PC-9 (cell line): ENCODE data around the gene RHOBTB3. TPM values are rescaled to one million over a fixed set of nuclear protein-coding genes. Genes with fewer than 3 reads are reported as not detected.

Source experiments
- BruUV-seq: library from RNA; stranded (reverse); fragments of 400-500 nt; replicated peaks from 2 replicates; lab custom pipeline; 2021; lab: Mats Ljungman, UMichigan
- CTCF ChIA-PET: fragments of 300-600 bp; sonication (Branson Sonifier 250); formaldehyde crosslinking; loops from one replicate; lab custom pipeline; 2022; ENCODE audit warnings: antibody characterized with exemption; lab: Charles Lee
- POLR2A ChIA-PET: fragments of 300-600 bp; sonication (Branson Sonifier 250); formaldehyde crosslinking; loops from one replicate; lab custom pipeline; 2022; ENCODE audit warnings: antibody characterized with exemption; ENCODE audit not compliant: unreplicated experiment; lab: Charles Lee
- DNase-seq, 2 experiments: peaks; one replicate each; pipeline versions ENCODE4 v3.0.0 to v3.0.0-alpha.2; 2015 to 2022; ENCODE audit warnings: mixed read lengths in 1 of 2
- H2AFZ ChIP-seq: fragments of 200-600 bp; sonication (generic); 2 replicates; pipeline ENCODE4 v1.8.1; 2017; ENCODE audit warnings: antibody characterized with exemption
- H3F3A ChIP-seq: fragments of 200-600 bp; sonication (generic); 2 replicates; pipeline ENCODE4 v1.8.1; 2017; ENCODE audit warnings: antibody characterized with exemption, mild to moderate bottlenecking, low read depth; ENCODE audit not compliant: insufficient read depth
- H3K27ac ChIP-seq: fragments of 200-600 bp; sonication (generic); 2 replicates; pipeline ENCODE4 v1.6.1; 2016; ENCODE audit warnings: mixed run types
- H3K27me3 ChIP-seq: fragments of 200-600 bp; sonication (generic); 2 replicates; pipeline ENCODE4 v1.6.1; 2016; ENCODE audit warnings: low read depth, mixed run types; ENCODE audit not compliant: insufficient read depth
- H3K36me3 ChIP-seq: fragments of 200-600 bp; sonication (generic); 2 replicates; pipeline ENCODE4 v1.6.1; 2016; ENCODE audit warnings: low read depth, mixed run types
- H3K4me1 ChIP-seq: fragments of 200-600 bp; sonication (generic); replicated peaks from 2 replicates; pipeline ENCODE4 v1.6.1; 2016; ENCODE audit warnings: mixed run types; ENCODE audit not compliant: insufficient read depth
- H3K4me2 ChIP-seq: fragments of 200-600 bp; sonication (generic); 2 replicates; pipeline ENCODE4 v1.6.1; 2017; ENCODE audit warnings: mixed run types
- H3K4me3 ChIP-seq: fragments of 200-600 bp; sonication (generic); 2 replicates; pipeline ENCODE4 v1.6.1; 2016; ENCODE audit warnings: mixed run types
- H3K79me2 ChIP-seq: fragments of 200-600 bp; sonication (generic); 2 replicates; pipeline ENCODE4 v1.6.1; 2017; ENCODE audit warnings: low read depth, mixed run types
- H3K9me2 ChIP-seq: fragments of 200-600 bp; sonication (generic); 2 replicates; pipeline ENCODE4 v1.8.1; 2017; ENCODE audit warnings: mild to moderate bottlenecking; ENCODE audit not compliant: insufficient read depth
- H3K9me3 ChIP-seq: fragments of 200-600 bp; sonication (generic); 2 replicates; pipeline ENCODE4 v1.8.1; 2016; ENCODE audit warnings: low read depth; ENCODE audit not compliant: insufficient read depth
- H4K20me1 ChIP-seq: fragments of 200-600 bp; sonication (generic); 2 replicates; pipeline ENCODE4 v1.8.1; 2017; ENCODE audit not compliant: insufficient read depth
- EZH2 ChIP-seq: fragments of 200-600 bp; sonication (generic); IDR thresholded peaks from 2 replicates; pipeline ENCODE4 v1.8.0; 2017; ENCODE audit warnings: antibody characterized with exemption, low read depth
- intact Hi-C: fragments of 100-400 bp; cut with micrococcal nuclease; formaldehyde crosslinking; loops from one replicate; pipeline ENCODE4 v1.10.0; 2022; ENCODE audit not compliant: unreplicated experiment
- total RNA-seq: library from RNA; stranded (reverse); gene quantifications from 2 replicates; pipeline ENCODE4 v1.2.3, GENCODE V29; 2021
- TF ChIP-seq, protein P1 (sequence below): fragments of 200-600 bp; sonication (generic); conservative IDR thresholded peaks from 2 replicates; pipeline ENCODE4 v1.6.1; 2017; ENCODE audit warnings: mixed run types, antibody characterized with exemption, mild to moderate bottlenecking, moderate library complexity

Gene RHOBTB3
- total RNA-seq, 1 experiment from 2014 or later = 87.6 TPM

DNA sequence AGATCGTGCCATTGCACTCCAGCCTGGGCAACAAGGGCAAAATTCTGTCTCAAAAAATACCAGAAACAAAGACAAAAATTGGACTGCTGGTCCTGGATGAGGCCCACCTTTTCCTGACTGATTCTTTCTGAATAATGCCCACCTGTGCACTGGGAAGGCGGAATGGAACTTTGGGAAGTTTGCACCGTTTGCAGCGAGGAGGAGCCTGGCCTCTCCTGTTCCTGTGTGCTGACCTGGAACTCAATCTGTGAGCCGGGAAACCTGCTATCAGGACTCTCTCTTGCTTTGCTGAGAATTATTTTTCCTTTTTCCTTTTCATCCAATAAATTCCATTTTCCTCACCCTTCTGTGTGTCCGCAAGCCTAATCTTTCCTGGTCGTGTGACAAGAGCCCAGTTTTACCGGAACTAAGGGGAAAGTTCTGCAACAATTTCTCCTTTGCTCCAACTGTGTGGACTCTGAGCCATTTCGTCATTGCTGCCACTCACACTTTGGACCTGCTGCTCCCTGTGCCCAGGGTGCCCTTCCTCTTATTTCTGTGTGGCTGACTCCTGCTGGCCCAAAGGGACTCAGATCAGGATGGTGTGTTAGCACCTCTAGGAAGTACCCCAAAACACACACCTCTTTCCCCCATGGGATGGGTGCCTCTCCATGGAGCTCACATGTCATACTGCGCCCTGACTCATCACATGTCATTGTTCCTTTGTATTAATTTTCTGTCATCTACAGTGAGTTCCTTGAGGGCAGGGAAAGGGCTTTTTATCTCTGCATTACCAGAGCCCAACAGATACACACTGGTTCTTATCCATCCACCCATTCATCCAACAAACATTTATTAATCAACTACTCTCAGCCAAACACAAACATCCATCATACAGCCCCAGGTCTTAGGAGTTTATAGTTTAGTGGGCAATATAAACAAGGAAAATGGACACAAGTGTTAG lies 96.1 kb downstream of the RHOBTB3 start:
- ChIA-PET CTCF (no interaction called here), POLR2A (no interaction called here)
- Histone ChIP-seq H3F3A (peaks cover 29% of the 10 kb centered on the region; the same call in 1 of the 2 replicates), H3K4me1 (peaks cover 23% of the 10 kb centered on the region), H3K27me3 (no peaks in the 10 kb centered on the region), H3K4me2 (no peak overlapping the region), H3K9me2 (no peaks in the 10 kb centered on the region), H4K20me1 (no peaks in the 10 kb centered on the region), H3K4me3 (no peak overlapping the region), H3K36me3 (no peaks in the 10 kb centered on the region), H3K27ac (no peak overlapping the region), H3K9me3 (no peaks in the 10 kb centered on the region), H3K79me2 (no peaks in the 10 kb centered on the region), H2AFZ (no peak overlapping the region)
- intact Hi-C loops = no loop called here
- no TSS peak for BruUV-seq
- DNase-seq = no peak
- TF ChIP-seq, protein P1, sequence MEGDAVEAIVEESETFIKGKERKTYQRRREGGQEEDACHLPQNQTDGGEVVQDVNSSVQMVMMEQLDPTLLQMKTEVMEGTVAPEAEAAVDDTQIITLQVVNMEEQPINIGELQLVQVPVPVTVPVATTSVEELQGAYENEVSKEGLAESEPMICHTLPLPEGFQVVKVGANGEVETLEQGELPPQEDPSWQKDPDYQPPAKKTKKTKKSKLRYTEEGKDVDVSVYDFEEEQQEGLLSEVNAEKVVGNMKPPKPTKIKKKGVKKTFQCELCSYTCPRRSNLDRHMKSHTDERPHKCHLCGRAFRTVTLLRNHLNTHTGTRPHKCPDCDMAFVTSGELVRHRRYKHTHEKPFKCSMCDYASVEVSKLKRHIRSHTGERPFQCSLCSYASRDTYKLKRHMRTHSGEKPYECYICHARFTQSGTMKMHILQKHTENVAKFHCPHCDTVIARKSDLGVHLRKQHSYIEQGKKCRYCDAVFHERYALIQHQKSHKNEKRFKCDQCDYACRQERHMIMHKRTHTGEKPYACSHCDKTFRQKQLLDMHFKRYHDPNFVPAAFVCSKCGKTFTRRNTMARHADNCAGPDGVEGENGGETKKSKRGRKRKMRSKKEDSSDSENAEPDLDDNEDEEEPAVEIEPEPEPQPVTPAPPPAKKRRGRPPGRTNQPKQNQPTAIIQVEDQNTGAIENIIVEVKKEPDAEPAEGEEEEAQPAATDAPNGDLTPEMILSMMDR = no peak
- no peak for TF ChIP-seq EZH2

- ChIA-PET POLR2A (no interaction called here), CTCF (no interaction called here)
- no peak for DNase-seq
- H3F3A ChIP-seq = peaks cover 25% of the 10 kb centered on the region; the same call in 1 of the 2 replicates
- H2AFZ ChIP-seq = no peak overlapping the region
- H3K27me3 ChIP-seq = no peaks in the 10 kb centered on the region
- H3K4me3 ChIP-seq = no peak overlapping the region
- no peaks in the 10 kb centered on the region for H4K20me1 ChIP-seq
- no peaks in the 10 kb centered on the region for H3K9me3 ChIP-seq
- no peak overlapping the region for H3K4me2 ChIP-seq
- no peak for TF ChIP-seq EZH2
- TF ChIP-seq, protein P1 = no peak
- BruUV-seq = no TSS peak
- no peaks in the 10 kb centered on the region for H3K79me2 ChIP-seq
- no peak overlapping the region for H3K27ac ChIP-seq
- H3K4me1 ChIP-seq = peaks cover 26% of the 10 kb centered on the region
- H3K9me2 ChIP-seq = no peaks in the 10 kb centered on the region
- intact Hi-C loops = no loop called here
- no peaks in the 10 kb centered on the region for H3K36me3 ChIP-seq
These were observed 96.7 kb downstream of the RHOBTB3 start for GRCh38 chr5:95827892-95828246.

DNA sequence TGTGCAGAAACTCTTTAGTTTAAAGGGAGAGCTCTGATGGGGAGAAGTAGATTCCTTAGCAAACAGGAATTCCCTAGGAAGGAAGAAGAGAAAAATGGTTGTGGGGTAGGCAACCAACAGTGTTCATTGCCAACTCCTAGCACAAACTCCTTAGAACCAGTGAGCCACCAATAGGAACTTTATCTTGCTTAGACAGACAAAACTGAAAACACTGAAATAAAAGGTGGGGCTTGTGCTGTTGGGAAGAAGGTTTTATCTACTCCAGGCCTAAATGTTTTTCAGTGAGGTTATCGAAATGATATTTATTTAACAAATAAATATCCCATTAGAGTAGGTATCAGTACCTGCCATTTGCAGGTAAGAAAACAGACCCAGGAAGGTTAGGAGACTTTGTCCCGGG lies 99.1 kb downstream of the RHOBTB3 start:
- Histone ChIP-seq H2AFZ (no peak overlapping the region), H4K20me1 (no peaks in the 10 kb centered on the region), H3K27ac (no peak overlapping the region), H3K9me2 (no peaks in the 10 kb centered on the region), H3K9me3 (no peaks in the 10 kb centered on the region), H3K4me1 (peaks cover 28% of the 10 kb centered on the region), H3K4me2 (no peak overlapping the region), H3K27me3 (no peaks in the 10 kb centered on the region), H3K79me2 (no peaks in the 10 kb centered on the region), H3K4me3 (no peak overlapping the region), H3K36me3 (no peaks in the 10 kb centered on the region), H3F3A (peaks cover 9% of the 10 kb centered on the region; the same call in 1 of the 2 replicates)
- ChIA-PET CTCF (no interaction called here), POLR2A (no interaction called here)
- intact Hi-C loops = no loop called here
- TF ChIP-seq, protein P1 = no peak
- no peak for DNase-seq
- no TSS peak for BruUV-seq
